Measurements from ENCODE around the gene NFKB1. TPM values are rescaled to one million over a fixed set of nuclear protein-coding genes. Genes with fewer than 3 reads are reported as not detected.

NFKB1 gene
- total RNA-seq, 1 experiment from 2014 or later: 70.9 TPM

- Mint-ChIP-seq H3K36me3 (ENCODE audit: insufficient read depth, unreplicated experiment) (peaks cover 23% of the 10 kb centered on the region), H3K4me1 (ENCODE audit: insufficient read depth, unreplicated experiment) (peaks cover 10% of the 10 kb centered on the region), H3K27me3 (ENCODE audit: insufficient read depth, unreplicated experiment) (no peaks in the 10 kb centered on the region), H3K9me3 (ENCODE audit: unreplicated experiment) (no peaks in the 10 kb centered on the region), H3K4me3 (ENCODE audit: unreplicated experiment) (no peak overlapping the region), H3K27ac (ENCODE audit: low read depth, unreplicated experiment) (no peak overlapping the region)
- no peak for TF ChIP-seq CTCF (IDR thresholded peaks at IDR 0.05; ENCODE audit: unreplicated experiment)
- intact Hi-C loops (cut with micrococcal nuclease): no loop called here
- ChIA-PET POLR2A (interaction anchor here (0.6 to 1.0 kb wide), 3 partner anchors 12 to 241 kb away, joined by 3 read pairs; no protein-coding TSS in a partner anchor), CTCF (interaction anchor here (0.6 to 1.4 kb wide), 4 partner anchors 12 to 375 kb away, joined by 3 to 6 read pairs (median 3); no protein-coding TSS in a partner anchor)
- BruUV-seq (replicated peaks): no TSS peak
- DNase-seq (ENCODE audit: unreplicated experiment): no peak
Measured at GRCh38 chr4:102632241-102633065, 131.3 kb downstream of the NFKB1 start.

DNA sequence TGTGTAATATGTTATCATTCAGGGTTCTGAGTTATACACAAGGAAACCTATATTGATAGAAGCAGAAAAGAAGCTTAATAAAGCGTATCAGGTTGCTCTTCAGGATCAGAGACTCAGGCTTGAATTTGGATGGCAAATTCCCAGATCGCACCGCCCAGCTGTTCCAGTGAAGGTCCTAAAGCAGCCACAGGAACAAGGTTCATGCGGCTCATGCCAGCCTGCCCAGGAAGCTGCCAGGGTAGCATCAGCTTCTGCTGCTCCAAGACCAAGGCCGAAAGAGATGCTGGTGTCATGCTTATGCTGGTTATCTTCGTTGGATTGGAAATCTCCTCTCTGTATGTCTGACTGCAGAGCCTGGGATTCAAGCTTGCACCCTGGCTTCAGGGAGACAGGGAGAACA is 131.9 kb downstream of the NFKB1 start:
- DNase-seq (ENCODE audit: unreplicated experiment): no peak
- no peak overlapping the region for H3K27ac Mint-ChIP-seq (ENCODE audit: low read depth, unreplicated experiment)
- BruUV-seq (replicated peaks): no TSS peak
- H3K4me3 Mint-ChIP-seq (ENCODE audit: unreplicated experiment): no peak overlapping the region
- H3K4me1 Mint-ChIP-seq (ENCODE audit: insufficient read depth, unreplicated experiment): peaks cover 3% of the 10 kb centered on the region
- CTCF ChIA-PET: interaction anchor here (1.0 to 1.4 kb wide), 3 partner anchors 13 to 374 kb away, joined by 3 to 6 read pairs (median 3); no protein-coding TSS in a partner anchor
- H3K27me3 Mint-ChIP-seq (ENCODE audit: insufficient read depth, unreplicated experiment): no peaks in the 10 kb centered on the region
- peaks cover 23% of the 10 kb centered on the region for H3K36me3 Mint-ChIP-seq (ENCODE audit: insufficient read depth, unreplicated experiment)
- H3K9me3 Mint-ChIP-seq (ENCODE audit: unreplicated experiment): no peaks in the 10 kb centered on the region
- intact Hi-C loops (cut with micrococcal nuclease): no loop called here
- no peak for TF ChIP-seq CTCF (IDR thresholded peaks at IDR 0.05; ENCODE audit: unreplicated experiment)
- POLR2A ChIA-PET: interaction anchor here (0.6 to 1.0 kb wide), 2 partner anchors 13 to 241 kb away, joined by 3 read pairs; no protein-coding TSS in a partner anchor

GRCh38 chr4:102637391-102637790 is 136.2 kb downstream of the NFKB1 start:
- TF ChIP-seq CTCF (IDR thresholded peaks at IDR 0.05; ENCODE audit: unreplicated experiment): no peak
- no peak overlapping the region for H3K27ac Mint-ChIP-seq (ENCODE audit: low read depth, unreplicated experiment)
- H3K36me3 Mint-ChIP-seq (ENCODE audit: insufficient read depth, unreplicated experiment): peaks cover 22% of the 10 kb centered on the region
- intact Hi-C loops (cut with micrococcal nuclease): no loop called here
- BruUV-seq (replicated peaks): no TSS peak
- no peak overlapping the region for H3K4me3 Mint-ChIP-seq (ENCODE audit: unreplicated experiment)
- CTCF ChIA-PET: interaction anchor here (0.9 to 1.4 kb wide), 2 partner anchors 13 to 370 kb away, joined by 3 to 4 read pairs; no protein-coding TSS in a partner anchor
- DNase-seq (ENCODE audit: unreplicated experiment): no peak
- no peaks in the 10 kb centered on the region for H3K27me3 Mint-ChIP-seq (ENCODE audit: insufficient read depth, unreplicated experiment)
- peaks cover 7% of the 10 kb centered on the region for H3K4me1 Mint-ChIP-seq (ENCODE audit: insufficient read depth, unreplicated experiment)
- POLR2A ChIA-PET: no interaction called here
- H3K9me3 Mint-ChIP-seq (ENCODE audit: unreplicated experiment): peaks cover 8% of the 10 kb centered on the region

GRCh38 chr4:102638621-102639020 is 137.5 kb downstream of the NFKB1 start:
- ChIA-PET POLR2A (no interaction called here), CTCF (no interaction called here)
- Mint-ChIP-seq H3K36me3 (ENCODE audit: insufficient read depth, unreplicated experiment) (peaks cover 18% of the 10 kb centered on the region), H3K4me3 (ENCODE audit: unreplicated experiment) (no peak overlapping the region), H3K27me3 (ENCODE audit: insufficient read depth, unreplicated experiment) (no peaks in the 10 kb centered on the region), H3K9me3 (ENCODE audit: unreplicated experiment) (peaks cover 8% of the 10 kb centered on the region), H3K27ac (ENCODE audit: low read depth, unreplicated experiment) (no peak overlapping the region), H3K4me1 (ENCODE audit: insufficient read depth, unreplicated experiment) (peaks cover 7% of the 10 kb centered on the region)
- TF ChIP-seq CTCF (IDR thresholded peaks at IDR 0.05; ENCODE audit: unreplicated experiment): no peak
- intact Hi-C loops (cut with micrococcal nuclease): no loop called here
- no peak for DNase-seq (ENCODE audit: unreplicated experiment)
- no TSS peak for BruUV-seq (replicated peaks)
